GM12801 (cell line): ENCODE results near the gene ZFP1.

Experiments used
- TF ChIP-seq, protein P1 (sequence below): IDR thresholded peaks from one replicate; pipeline ENCODE4 v1.5.1; 2011; ENCODE audit warnings: control low read depth; ENCODE audit not compliant: insufficient read length; ENCODE audit errors: extremely low read depth

Gene ZFP1

DNA sequence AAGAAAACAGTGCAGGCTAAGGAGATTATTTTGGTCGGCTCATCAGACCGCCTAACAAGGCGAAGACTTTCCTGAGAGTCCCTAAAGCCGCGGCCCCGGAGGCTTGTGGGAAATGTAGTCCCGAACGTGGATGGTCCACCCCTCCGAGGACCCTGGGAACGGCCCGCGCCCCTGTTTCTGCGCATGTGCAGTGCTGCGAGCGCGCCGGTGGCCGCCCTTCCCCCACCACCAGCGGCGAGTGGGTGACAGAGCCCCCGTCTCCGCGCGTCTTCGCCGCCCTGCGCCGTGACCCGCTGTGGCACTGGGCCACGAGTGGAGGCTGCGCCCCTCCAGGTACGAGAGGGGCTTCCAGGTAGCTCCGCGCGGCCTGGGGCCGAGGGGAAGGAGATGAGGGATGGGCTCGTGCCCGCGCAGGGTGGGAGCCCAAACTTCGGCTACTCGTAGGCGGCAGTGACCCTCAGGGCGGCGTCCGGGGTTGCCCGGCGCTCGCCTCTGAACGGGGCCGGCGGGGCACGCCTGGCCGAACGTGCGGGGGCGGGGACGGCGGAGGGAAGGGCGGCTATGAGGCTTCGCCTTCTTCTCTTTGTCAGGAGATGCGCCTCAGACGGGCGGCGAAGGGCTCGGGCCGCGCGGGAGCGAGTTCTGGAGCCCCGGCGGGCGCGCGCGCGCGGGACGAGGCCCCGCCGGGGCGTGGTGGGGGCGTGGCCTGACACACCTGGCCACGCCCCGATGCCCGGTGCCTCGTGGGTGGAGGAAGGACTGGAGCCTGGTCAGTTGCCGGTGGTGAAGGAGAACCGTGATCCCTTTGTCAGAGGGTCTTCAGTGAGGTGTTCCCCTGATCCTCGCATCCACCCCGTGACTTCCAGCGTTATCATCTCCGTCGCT lies at the start of gene ZFP1:
Gene ZFP1, plus strand, starts transcription at position 214 of the 885 bp plus-strand sequence. CDS start 4,428 bp downstream, outside the sequence.
- TF ChIP-seq, protein P1, sequence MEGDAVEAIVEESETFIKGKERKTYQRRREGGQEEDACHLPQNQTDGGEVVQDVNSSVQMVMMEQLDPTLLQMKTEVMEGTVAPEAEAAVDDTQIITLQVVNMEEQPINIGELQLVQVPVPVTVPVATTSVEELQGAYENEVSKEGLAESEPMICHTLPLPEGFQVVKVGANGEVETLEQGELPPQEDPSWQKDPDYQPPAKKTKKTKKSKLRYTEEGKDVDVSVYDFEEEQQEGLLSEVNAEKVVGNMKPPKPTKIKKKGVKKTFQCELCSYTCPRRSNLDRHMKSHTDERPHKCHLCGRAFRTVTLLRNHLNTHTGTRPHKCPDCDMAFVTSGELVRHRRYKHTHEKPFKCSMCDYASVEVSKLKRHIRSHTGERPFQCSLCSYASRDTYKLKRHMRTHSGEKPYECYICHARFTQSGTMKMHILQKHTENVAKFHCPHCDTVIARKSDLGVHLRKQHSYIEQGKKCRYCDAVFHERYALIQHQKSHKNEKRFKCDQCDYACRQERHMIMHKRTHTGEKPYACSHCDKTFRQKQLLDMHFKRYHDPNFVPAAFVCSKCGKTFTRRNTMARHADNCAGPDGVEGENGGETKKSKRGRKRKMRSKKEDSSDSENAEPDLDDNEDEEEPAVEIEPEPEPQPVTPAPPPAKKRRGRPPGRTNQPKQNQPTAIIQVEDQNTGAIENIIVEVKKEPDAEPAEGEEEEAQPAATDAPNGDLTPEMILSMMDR: no peak

GRCh38 chr16:75099075-75099667 lies 49.2 kb upstream of the ZFP1 start:
- TF ChIP-seq, protein P1: no peak

DNA sequence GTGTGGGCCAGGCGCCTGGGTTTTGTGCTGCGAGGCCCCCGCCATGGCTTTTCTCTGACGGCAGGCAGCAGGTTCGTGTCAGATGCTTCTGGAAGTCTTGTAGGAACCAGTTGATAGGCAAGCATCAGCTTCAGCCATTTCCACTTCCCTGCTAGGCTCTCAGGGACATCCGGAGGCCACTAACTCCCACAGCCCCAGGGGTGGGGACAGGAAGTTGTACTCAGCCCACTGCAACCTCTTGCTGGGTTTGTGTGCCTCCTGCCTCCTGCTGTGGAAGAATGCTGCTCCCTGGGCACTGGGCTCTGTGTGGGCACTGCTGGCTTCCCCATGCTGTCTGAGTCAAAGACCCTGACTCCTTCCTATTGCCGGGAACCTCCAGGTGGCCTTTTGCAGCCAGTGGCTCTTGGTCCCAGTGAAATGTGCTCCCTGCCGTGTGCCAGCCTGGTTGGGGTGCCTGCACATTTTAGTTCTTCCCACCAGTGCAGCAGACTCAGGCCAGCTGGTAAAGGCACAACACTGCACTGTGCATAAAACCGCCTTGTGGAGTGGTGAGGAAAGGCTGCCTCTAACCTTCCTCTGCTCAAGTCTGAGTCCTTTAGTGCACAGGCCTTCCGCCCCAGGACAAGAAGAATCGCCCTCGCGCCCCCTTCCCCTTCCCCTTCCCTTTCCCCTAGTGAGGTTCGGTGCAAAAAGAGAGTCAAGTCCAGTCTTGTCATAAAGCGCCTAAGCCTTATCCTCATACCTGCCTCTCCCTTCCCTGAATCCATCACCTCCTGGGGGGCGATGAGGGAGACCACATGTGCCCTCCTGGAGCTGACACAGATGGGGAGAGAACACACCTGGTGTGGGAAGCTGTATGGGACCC lies 48.4 kb upstream of the ZFP1 start:
- TF ChIP-seq, protein P1: no peak

DNA sequence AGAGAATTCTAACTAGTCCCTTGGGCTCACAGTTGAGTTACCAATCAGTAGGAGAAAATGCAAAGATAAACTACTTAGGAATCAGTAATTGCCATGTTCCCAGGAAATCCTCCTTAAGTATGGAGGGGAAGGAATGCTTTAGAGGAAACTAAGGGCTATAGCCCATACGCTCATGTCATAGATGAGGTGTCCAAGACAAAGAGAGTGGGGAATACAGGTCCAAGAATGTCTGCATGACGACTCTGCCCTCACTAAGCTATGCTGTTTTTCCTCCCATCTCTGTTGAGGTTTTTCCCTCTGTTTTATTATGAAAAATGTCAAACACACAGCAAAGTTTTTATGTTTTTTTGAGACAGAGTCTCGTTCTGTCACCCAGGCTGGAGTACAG lies 47.7 kb upstream of the ZFP1 start:
- TF ChIP-seq, protein P1: no peak

- TF ChIP-seq, protein P1: no peak
Measured at GRCh38 chr16:75101635-75102034, 46.7 kb upstream of the ZFP1 start.

DNA sequence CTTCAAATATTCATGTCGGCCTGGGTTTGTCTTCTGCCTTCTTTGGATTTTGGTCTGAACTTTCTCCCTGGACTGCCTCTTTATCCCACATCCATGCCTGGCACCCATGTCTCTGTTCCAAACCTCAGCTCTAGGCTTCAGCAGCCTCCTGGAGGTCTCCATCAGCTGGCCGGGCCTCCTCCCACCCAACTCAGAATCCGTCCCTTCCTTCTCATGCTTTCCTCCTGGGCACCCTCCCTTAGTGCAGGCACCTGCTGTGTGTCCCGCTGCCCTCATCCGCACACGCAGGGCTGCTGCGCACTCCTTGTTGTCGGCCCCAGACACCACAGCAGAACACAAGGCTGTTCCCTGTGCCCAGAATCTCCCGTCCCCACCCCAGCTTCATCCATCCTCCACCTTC lies 45.7 kb upstream of the ZFP1 start:
- TF ChIP-seq, protein P1: no peak

- TF ChIP-seq, protein P1: no peak
Measured at GRCh38 chr16:75103994-75104393, 44.3 kb upstream of the ZFP1 start.
